Hippocampal formation (tissue), 2 donors: ENCODE data around the gene SRSF3.
"Not testable (repeated sequence)": the region's sequence is repeated elsewhere in the genome, so short reads cannot be mapped to it uniquely, and the experiment has no call there.

Experiments
- DNase-seq, 2 donors: peaks; one replicate each; lab custom pipeline; 2025; lab: John Stamatoyannopoulos, UW

The SRSF3 gene

DNA sequence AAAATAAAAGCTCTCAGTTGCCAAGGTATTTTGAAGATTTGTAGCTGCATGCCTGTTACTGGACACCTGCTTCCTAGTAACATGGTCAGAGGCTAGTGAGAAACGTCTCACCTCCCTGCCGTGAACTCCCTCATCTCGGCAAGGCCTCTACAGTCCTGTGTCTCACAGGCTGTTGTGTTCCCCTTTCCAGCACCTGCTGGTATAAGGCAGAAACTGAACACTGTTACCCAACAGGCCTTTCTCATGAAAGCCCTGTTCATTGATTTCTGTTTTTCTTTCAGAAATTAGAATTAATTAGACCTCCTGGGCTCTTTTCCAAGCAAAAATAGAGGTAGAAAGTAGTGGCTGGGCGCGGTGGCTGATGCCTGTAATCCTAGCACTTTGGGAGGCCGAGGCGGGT lies 17.6 kb upstream of the SRSF3 start:
- DNase-seq: no peak

DNA sequence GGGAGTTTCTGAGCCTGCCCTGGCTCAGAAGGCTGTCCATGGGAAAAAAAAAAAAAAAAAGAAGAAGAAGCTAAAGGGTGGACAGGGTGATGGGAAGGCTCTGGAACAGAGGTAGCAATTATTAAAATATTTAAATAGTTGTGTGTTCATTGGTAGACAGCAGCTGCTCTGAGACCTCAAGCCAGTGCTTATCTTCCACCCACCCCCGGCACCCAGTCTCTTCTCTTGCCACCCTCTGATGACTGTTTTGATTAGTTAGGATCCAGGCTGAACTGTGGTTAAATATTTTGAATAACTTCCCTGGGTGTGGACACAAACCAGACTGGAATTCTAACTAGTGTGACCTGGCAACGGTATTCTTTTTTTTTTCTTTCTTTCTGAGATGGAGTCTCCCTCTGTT lies 16.9 kb upstream of the SRSF3 start:
- no peak for DNase-seq

DNA sequence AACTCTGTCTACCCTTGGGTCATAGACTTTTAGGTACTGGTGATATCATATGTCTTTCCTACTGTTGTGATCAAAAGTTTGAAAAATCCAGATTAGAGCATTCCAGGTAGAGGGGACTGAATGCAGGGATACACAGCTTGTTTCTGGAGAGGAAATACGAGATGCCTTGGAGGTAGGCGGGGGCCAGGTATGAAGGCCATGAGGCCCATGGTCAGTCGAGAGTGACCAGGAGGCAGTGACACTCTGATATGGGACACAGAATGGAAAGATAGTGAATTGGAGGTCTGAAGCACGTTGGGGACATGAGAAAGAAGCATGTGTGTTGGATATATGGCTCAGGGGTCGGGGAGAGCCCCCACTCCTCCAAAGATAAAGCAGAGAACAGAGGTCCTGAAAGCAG lies 16.1 kb upstream of the SRSF3 start:
- DNase-seq: no peak

DNA sequence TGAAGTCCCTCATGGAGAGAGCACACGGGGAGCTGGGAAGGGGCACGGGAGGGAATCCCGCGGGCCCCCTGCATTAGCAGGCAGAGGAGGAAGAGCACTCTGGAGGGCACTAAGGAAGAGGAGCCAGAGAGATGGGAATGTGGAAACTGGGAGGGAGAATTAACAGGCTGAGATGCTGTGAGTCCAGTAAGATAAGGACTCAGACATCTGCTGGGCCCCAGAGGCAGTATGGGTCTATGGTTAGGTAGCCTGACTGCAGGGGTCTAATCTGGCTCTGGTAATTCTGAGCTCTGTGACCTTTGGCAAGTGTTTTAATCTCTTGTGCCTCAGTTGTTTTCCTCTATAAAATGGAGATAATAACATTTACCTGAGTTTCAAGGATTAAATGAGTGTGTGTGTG lies 15.7 kb upstream of the SRSF3 start:
- no peak for DNase-seq

DNA sequence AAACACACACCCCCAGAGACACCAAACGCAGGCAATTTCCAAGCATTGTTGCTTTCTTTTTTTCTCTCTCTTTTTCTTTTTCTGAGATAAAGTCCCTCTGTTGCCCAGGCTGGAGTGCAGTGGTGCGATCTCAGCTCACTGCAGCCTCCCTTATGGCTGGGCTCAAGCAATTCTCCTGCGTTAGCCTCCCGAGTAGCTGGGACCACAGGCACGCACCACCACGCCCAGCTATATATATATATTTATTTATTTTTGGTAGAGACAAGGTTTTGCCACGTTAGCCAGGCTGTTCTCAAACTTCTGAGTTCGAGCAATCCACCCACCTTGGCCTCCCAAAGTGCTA lies 14.0 kb upstream of the SRSF3 start:
- no peak for DNase-seq

DNA sequence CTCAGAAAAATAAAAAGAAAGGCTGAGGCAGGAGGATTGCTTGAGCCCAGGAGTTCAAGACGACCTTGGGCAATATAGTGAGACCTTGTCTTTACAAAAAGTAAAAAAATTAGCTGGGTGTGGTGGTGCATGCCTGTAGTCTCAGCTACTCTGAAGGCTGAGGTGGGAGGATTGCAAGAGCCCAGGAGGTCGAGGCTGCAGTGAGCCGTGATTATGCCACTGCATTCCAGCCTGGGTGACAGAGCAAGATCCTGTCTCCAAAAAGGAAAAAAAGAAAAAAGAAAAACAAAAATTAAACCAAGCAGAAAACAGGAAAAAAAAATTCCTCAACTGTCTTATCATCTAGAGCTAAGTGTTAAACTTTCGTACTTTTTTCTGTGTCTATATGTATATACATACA lies 12.4 kb upstream of the SRSF3 start:
- no peak for DNase-seq

DNA sequence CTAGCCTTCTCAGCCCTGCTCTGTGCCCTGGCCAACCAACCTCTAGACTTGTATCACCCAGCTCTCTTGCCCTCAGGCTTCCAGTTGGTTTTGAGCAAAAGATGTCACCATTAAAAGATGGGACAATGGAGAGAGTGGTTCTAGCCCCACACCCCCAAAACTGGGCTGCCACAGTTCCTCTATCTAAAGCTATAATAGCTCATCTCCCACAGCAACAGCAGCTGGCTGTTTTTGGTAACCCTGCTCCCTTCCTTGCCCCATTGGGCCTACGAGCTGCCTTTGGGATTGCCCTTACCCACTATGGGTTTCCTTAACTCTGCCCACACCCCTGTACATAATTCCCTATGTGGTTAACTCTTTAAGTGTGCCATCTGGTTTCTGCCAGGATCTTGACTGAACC lies 7.6 kb upstream of the SRSF3 start:
- DNase-seq: no peak

DNA sequence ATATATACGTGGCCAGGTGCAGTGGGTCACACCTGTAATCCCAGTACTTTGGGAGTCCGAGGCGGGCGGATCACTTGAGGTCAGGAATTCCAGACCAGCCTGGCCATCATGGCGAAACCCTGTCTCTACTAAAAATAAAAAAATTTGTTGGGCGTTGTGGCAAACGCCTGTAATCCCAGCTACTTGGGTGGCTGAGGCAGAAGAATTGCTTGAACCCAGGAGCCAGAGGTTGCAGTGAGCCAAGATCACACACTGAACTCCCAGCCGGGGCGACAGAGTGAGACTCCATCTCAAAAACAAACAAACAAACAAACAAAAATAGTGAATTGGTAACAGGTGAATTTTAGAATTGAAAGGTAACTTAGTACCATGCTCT lies 5.1 kb upstream of the SRSF3 start:
- DNase-seq: not testable (repeated sequence)

DNA sequence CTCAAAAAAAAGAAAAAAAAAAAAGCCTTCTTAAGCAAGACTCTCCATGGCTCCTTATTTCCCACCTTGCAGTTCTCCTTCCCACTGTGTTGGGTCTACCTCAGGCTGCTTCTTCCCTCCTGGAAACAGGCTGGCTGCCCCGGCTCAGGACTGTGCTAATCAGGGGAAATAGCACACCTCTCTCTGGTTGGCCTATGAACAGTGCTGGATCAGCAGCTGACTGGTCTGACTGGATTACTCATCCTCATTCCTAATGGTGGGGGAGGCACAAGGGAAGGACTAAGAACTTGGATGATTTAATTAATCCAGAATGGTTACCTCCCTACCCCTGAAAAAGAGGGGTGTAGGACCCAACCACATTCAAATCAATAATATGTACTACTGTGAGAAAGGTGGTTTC lies 3.9 kb upstream of the SRSF3 start:
- DNase-seq: no peak

DNA sequence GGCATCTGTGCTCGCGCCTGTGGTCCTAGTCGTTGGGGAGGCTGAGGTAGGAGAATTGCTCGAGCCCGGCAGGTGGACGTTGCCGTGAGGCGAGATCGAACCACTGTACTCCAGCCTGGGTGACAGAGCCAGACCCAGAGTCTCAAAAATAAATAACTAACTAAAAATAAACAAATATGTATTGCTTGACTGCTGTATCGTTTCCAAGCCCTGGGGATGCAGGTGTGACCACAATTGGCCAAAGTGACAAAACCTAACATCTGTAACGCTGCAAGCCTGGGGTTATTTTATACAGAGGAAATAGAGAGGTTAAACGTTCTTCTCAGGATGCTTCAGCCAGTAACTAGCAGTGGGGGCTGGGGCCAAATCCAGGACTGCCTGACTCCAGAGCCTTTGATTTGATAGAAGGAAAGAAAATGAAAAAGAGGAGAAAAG lies 1.9 kb upstream of the SRSF3 start:
- DNase-seq: no peak

DNA sequence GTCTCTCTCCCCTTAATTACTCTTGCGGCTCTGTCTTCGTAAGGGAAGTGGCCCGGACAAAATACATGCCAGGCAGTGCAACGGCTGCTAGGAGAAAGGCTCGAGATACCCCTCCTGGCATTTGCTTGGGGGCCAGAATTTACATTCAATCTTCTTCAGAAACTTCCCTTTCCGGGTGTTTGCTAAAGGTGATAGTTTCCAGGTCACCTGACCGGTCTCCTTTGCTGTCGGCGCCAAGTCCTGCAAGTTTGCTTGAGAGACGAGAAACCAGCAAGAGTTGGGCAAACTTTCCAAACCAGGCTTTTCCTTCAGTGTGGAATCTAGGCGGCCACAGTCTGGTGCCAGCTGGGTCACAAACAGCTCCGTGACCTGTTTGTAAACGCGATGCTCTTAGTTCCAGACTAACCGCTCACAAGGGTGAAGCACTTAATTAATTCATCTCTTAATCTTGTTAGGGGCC lies 563 bp upstream of the SRSF3 start:
- DNase-seq: peak in 1 of 2 donors; percentile 68

DNA sequence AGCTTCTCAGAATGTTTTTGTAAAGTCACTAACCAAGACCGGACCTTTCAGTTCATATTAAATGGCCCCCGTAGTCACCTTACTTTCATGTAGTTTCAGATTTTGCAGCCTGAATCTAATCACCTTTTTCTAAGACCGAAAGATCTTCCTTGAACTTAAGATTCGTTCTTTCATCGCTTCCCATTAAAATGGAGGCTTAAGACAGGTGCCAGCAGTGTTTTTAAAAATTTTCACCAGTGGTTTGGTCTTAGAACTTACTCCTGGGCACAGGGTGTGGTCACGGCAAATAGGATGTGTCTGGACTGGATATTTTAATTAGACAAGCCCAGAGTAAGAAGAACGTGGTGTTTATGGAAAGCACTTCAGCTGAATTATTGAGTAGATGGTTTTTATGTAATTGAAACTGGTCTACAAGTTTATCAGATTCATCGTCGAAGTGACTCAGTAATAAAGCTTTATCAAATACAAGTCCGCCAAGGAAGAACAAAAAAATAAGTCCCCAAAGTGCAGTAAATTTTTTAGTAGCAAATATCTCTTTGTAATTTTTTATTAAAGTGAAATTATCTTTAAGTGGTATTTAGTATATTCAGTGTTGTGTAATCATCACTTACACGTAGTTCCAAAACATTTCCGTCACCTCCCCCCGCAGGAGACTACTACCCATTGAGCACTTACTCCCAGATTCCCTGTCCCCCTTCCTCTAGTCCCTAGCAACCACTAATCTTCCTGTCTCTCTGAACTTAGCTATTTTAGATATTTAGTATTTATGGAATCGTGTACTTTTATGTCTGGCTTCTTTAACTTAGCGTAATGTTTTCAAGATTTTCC lies 868 bp downstream of the SRSF3 start:
- DNase-seq: peak in 1 of 2 donors; percentile 49

DNA sequence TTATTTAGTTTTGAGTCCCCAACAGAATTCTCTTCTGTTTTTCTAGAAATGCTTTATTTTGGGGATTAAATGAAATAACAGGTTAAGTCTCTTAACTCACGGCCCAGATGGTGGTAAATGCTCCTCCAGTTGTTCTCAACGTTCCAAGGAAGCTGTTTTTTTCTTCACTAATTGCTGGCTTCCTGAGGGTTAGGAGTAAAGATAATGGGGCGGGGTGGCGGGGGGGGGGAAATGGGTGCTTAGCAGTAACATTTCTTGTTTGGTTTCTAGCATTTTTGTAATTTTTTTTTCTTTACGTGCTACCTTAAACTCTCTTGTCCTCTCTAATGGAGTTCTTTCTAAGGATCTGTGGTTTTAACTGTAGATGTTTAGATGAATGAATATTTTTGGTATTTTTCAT lies 2.2 kb downstream of the SRSF3 start:
- no peak for DNase-seq

DNA sequence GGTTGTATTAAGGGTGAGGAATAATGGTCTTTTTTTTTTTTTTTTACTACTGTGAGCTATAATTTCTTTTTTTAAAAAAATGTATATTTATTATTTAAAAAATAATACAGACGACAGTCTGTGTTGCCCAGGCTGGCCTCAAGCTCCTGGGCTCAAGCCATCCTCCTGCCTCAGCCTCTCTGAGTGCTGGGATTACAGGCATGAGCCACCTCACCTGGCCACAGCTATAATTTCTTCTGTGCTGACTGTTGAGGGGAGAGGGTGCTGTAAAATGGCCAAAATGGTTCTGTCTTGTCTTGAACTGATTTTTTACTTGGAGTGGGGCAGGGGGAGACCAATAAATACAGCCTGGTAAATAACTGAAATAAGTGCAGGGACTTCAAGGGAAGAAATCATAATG lies 3.6 kb downstream of the SRSF3 start:
- no peak for DNase-seq

DNA sequence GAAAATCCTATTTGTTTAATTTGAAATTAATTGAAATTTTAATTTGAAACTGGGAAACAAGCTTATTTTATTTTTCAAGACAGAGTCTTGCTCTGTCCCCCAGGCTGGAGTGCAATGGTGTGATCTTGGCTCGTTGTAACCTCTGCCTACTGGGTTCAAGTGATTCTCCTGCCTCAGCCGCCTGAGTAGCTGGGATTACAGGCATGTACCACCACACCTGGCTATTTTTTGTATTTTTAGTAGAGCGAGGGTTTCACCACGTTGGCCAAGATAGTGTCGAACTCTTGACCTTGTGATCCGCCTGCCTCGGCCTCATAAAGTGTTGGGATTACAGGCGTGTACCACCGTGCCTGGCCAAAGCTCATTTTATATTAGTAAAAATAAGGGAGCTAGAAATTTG lies 4.2 kb downstream of the SRSF3 start:
- DNase-seq: no peak

DNA sequence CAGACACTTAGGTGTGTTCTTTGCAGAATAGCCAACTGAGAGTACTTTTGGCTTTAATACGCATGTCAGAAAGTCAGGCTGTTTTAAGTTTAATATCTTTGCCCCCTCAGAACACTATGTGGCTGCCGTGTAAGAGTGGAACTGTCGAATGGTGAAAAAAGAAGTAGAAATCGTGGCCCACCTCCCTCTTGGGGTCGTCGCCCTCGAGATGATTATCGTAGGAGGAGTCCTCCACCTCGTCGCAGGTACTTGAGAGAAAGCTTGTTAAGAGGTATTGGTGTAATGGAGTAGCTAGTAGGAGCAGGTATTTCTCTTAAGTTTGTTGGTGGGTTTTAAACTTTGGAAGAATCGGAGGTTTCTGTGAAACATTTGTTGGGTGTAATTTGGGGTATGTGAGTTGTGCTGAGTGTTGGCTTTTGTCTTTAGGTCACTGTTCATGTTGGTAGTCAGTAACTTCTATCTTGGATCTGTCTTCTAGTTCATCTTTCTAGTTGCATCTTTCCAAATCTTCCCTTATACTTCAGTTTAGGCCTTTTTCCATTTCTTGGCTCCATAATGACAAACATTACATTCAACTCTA lies 4.7 kb downstream of the SRSF3 start:
- DNase-seq: no peak

DNA sequence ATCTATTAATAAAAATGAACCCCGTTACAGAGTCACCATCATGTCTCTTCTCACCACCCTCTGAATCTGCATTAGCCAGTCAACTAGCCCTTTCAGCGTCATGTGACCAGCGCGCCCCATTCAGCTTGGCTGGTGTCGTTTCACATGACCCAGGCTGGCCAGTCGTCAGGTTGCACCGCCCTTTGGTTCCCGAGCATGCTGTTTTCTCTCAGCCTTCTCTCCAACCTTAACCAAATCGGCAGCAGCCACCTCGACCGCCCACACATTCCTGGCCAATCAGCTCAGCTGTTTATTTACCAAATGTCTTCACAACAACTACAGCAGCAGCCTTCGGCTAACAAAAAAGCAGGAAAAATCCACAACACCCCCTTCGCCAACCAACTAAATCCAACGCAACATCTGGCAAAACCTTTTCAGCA lies 5.6 kb downstream of the SRSF3 start:
- no peak for DNase-seq

DNA sequence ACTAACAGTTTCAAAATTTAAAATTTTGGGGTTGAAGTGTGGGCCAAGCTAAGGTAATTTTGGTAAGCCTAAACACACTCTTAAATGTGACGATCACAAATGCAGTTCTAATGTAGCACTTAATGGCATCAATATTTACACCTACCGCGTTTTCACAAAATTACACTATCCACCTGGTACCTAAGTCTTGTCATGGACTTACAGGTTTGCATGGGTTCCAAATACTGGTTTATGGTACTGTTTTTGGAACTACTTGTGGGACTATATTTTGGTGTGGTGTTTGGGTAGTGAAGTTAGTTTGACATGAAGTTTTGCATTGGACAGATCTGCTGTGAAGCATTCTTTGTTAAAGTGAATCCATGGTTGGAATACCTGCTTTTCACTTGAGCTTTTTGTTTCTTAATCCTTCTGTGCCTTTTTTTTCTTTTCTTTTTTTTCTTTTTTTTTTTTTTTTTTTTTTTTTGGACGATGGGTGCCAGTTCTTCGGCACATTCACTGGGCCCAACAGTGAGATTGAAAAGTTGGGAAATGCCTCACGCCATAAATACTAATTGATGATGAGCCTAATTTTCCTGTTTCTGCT lies 6.5 kb downstream of the SRSF3 start:
- no peak for DNase-seq

DNA sequence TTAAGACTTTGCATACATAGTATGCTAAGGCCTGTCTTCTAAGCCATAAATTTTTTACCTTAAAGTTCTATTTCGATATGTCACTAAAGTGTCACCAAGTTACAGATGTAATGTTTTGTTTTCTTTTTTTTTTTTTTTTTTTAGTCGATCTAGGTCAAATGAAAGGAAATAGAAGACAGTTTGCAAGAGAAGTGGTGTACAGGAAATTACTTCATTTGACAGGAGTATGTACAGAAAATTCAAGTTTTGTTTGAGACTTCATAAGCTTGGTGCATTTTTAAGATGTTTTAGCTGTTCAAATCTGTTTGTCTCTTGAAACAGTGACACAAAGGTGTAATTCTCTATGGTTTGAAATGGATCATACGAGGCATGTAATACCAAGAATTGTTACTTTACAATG lies 7.7 kb downstream of the SRSF3 start:
- not testable (repeated sequence) for DNase-seq

DNA sequence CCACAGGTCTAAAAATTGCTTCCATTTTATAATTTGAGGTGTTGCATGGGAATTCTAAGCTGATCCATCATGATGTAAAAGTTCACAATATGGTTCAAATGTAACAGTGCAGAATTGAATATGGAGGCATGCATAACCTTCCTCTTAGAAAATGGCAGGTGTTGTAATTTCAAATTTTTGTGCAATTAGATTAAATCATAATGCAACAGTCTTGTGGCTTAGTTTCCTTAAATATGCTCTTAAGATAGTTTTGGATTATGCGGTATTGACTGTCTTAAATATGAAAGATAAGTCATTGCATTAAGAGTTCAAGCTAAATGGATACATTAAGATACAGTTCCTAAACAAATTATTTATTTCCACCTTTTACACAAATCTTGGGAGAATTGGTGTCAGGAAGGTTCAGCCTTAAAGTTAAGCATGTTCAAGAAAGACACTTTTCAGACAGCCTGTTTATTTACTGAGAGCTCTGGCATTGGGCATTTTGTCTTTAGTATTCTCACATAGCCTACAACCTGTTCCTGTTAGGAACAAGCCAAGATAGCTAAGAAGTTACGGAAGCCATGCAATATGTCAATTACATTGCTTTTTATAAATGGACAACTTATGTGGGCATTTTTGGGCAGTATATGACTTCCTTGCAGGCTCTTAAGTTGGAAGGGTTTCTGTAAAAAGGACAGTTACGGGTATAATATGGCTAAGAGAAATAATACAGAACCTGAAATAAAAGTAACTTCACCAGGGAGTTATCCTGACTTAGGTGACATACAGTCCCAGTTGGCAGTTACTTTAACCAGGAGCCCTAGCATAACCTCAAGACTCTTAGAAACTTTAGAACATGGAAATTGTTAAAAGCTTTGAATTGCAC lies 9.3 kb downstream of the SRSF3 start:
- DNase-seq: no peak

DNA sequence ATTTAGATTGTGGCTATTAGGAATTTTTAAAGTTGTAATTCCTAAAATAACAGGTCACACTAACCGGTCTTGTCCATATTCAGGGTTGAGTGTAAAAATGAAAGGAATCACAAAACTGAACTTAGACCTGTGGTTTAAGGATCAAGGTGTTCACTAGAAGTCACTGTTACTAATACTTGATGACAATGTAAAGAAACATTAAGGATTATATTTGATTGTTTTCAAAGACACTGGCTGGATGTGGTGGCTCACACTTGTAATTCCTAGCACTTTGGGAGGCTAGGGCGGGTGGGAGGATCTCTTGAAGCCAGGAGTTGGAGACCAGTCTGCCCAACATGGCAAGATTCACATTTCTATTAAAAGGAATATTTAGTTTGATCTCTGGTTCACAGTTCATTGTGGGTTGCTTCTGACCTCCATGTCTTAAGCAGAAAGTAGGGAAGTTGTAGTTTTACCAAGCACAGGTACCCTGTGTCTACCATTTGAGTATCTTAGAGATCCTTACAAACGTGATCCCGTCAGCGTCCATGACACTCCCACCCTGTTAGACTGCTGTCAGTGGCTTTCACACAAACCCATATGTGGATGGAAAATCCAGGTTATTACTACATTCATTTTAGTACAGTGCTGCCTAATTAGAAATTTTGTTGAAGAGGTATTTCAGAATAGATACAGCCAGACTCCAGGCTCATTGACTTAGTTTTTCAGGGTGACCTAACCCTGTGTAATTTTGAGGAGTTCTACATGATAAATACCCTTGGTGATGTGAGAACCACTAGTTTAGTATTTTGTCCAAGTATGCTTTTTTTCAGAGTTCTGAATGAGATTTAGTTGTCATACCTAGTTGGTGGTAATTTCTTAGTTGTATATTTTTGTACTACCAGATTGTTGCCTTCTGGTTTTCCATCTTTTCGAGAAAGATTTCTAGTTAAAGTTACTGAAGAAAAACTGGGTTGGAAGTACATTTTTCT lies 10.2 kb downstream of the SRSF3 start:
- DNase-seq: no peak
